Islet precursor cell (in vitro differentiated cells): ENCODE results near the gene HTRA1.

Source experiments
- DNase-seq: peaks from one replicate; pipeline ENCODE4 v3.0.0-alpha.2; 2018

Gene HTRA1

GRCh38 chr10:122475100-122475499 lies 13.7 kb downstream of the HTRA1 start:
- peak; percentile 77 for DNase-seq

GRCh38 chr10:122475591-122476332 lies 14.4 kb downstream of the HTRA1 start:
- peak; percentile 99 for DNase-seq

- peak; percentile 93 for DNase-seq
These were observed 15.0 kb downstream of the HTRA1 start for GRCh38 chr10:122476333-122476695.

- no peak for DNase-seq
These were observed 16.1 kb downstream of the HTRA1 start for GRCh38 chr10:122477436-122477835.

GRCh38 chr10:122478971-122479370 lies 17.6 kb downstream of the HTRA1 start:
- no peak for DNase-seq

GRCh38 chr10:122480146-122480833 lies 18.9 kb downstream of the HTRA1 start:
- no peak for DNase-seq

- no peak for DNase-seq
These were observed 20.1 kb downstream of the HTRA1 start for GRCh38 chr10:122481296-122482056.

- no peak for DNase-seq
These were observed 23.1 kb downstream of the HTRA1 start for GRCh38 chr10:122484276-122485060.

GRCh38 chr10:122485670-122486069 lies 24.3 kb downstream of the HTRA1 start:
- DNase-seq: peak; percentile 84

- DNase-seq: no peak
These were observed 25.2 kb downstream of the HTRA1 start for GRCh38 chr10:122486406-122487080.

- DNase-seq: no peak
These were observed 25.9 kb downstream of the HTRA1 start for GRCh38 chr10:122487174-122487765.

- DNase-seq: no peak
These were observed 28.9 kb downstream of the HTRA1 start for GRCh38 chr10:122490268-122490667.

- peak; percentile 78 for DNase-seq
These were observed 29.7 kb downstream of the HTRA1 start for GRCh38 chr10:122490786-122491680.

- no peak for DNase-seq
These were observed 30.7 kb downstream of the HTRA1 start for GRCh38 chr10:122492006-122492405.

- DNase-seq: no peak
These were observed 31.7 kb downstream of the HTRA1 start for GRCh38 chr10:122492999-122493481.

- no peak for DNase-seq
These were observed 32.4 kb downstream of the HTRA1 start for GRCh38 chr10:122493761-122494160.

GRCh38 chr10:122494173-122494820 lies 32.9 kb downstream of the HTRA1 start:
- DNase-seq: no peak

GRCh38 chr10:122494833-122495232 lies 33.5 kb downstream of the HTRA1 start:
- peak; percentile 72 for DNase-seq

- DNase-seq: no peak
These were observed 34.3 kb downstream of the HTRA1 start for GRCh38 chr10:122495406-122496340.
